ENCODE data around the gene HBM. TPM values are rescaled to one million over a fixed set of nuclear protein-coding genes. Genes with fewer than 3 reads are reported as not detected.

HBM gene
- total and polyA plus RNA-seq, 4 donors: 0.28 to 2,893 TPM; not detected in 2

- no peak overlapping the region for H3K9ac ChIP-seq (ENCODE audit: low read depth in 1 of 2, low read length in 2 of 2)
- 79% methylated on average over 8 of the region's 8 CpGs for WGBS
- H3K4me3 ChIP-seq (ENCODE audit: low read depth in 1 of 3, low read length in 3 of 3): no peak overlapping the region
- H3K9me3 ChIP-seq (ENCODE audit: control insufficient read depth in 4 of 4, low read length in 3 of 4): no peaks in the 10 kb centered on the region
- no peaks in the 10 kb centered on the region for H3K4me1 ChIP-seq (ENCODE audit: control insufficient read depth in 4 of 4, insufficient read depth in 4 of 4, low read length in 3 of 4)
- H3K27ac ChIP-seq (ENCODE audit: low read depth in 1 of 2, low read length in 2 of 2): no peak overlapping the region
- H3K27me3 ChIP-seq (ENCODE audit: control insufficient read depth in 4 of 4, insufficient read depth in 4 of 4, low read length in 3 of 4): no peaks in the 10 kb centered on the region
- H3K36me3 ChIP-seq (ENCODE audit: control insufficient read depth in 4 of 4, insufficient read depth in 3 of 4, low read depth in 1 of 4, low read length in 3 of 4): peaks cover 12 to 53% (median 37%) of the 10 kb centered on the region in 4 donors
- no peak for DNase-seq (ENCODE audit: low spot score)
- TF ChIP-seq JUND (IDR thresholded peaks at IDR 0.05): no peak
- no peak for TF ChIP-seq YY1 (IDR thresholded peaks at IDR 0.05)
- TF ChIP-seq NR2F2 (IDR thresholded peaks at IDR 0.05): no peak
- no peak for TF ChIP-seq HNF4A (conservative IDR thresholded peaks at IDR 0.05)
- TF ChIP-seq CTCF (IDR thresholded peaks at IDR 0.05; ENCODE audit: low read depth, low read length, missing input control): no peak
- TF ChIP-seq FOXA2 (IDR thresholded peaks at IDR 0.05): no peak
- no peak for TF ChIP-seq EGR1 (IDR thresholded peaks at IDR 0.05; ENCODE audit: low read depth in 2 of 2)
- no peak for TF ChIP-seq FOXA1 (IDR thresholded peaks at IDR 0.05)
- no peak for TF ChIP-seq SP1 (IDR thresholded peaks at IDR 0.05)
- TF ChIP-seq TAF1 (conservative IDR thresholded peaks at IDR 0.05): no peak
- TF ChIP-seq HNF4G (IDR thresholded peaks at IDR 0.05): no peak
- no peak for TF ChIP-seq MAX (IDR thresholded peaks at IDR 0.05)
- TF ChIP-seq GABPA (IDR thresholded peaks at IDR 0.05 in 1 of 2, conservative IDR thresholded peaks at IDR 0.05 in 1 of 2): no peak
- no peak for TF ChIP-seq RXRA (IDR thresholded peaks at IDR 0.05)
- no peak for TF ChIP-seq ATF3 (IDR thresholded peaks at IDR 0.05)
- no peak for TF ChIP-seq RAD21 (IDR thresholded peaks at IDR 0.05)
- no peak for TF ChIP-seq REST (IDR thresholded peaks at IDR 0.05)
- no peak for TF ChIP-seq ZBTB33 (IDR thresholded peaks at IDR 0.05)
Observed at GRCh38 chr16:188674-189073, 22.9 kb downstream of the HBM start.

Data from liver (tissue), 9 donors.